WTC11 (cell line): Measurements from ENCODE around the gene STH. TPM values are rescaled to one million over a fixed set of nuclear protein-coding genes. Genes with fewer than 3 reads are reported as not detected.

Source experiments
- ATAC-seq: fragments of 200-7000 bp; cut with Tn5 transposase; 2 replicates; pipeline ENCODE4 v1.10.0; 2021; ENCODE audit warnings: mild to moderate bottlenecking, moderate library complexity
- CTCF ChIA-PET: fragments of 300-600 bp; sonication (Branson Sonifier 250); formaldehyde crosslinking; loops from one replicate; lab custom pipeline; 2021; ENCODE audit warnings: antibody characterized with exemption; lab: Charles Lee
- POLR2A ChIA-PET: fragments of 350-600 bp; sonication (Branson Sonifier 250); formaldehyde crosslinking; loops from one replicate; lab custom pipeline; 2021; ENCODE audit warnings: antibody characterized with exemption; lab: Charles Lee
- DNase-seq: peaks from one replicate; pipeline ENCODE4 v3.0.0; 2021; ENCODE audit warnings: low spot score
- H3K27ac Mint-ChIP-seq: 2 replicates; pipeline ENCODE4 v1.8.0; 2021; ENCODE audit warnings: mixed read lengths
- H3K27me3 Mint-ChIP-seq: 2 replicates; pipeline ENCODE4 v1.8.0; 2021; ENCODE audit warnings: low read depth, mild to moderate bottlenecking, moderate library complexity, mixed read lengths
- H3K36me3 Mint-ChIP-seq: 2 replicates; pipeline ENCODE4 v1.8.0; 2021; ENCODE audit warnings: mixed read lengths
- H3K4me1 Mint-ChIP-seq: 2 replicates; pipeline ENCODE4 v1.8.0; 2022; ENCODE audit warnings: mixed read lengths
- H3K4me3 Mint-ChIP-seq: 2 replicates; pipeline ENCODE4 v1.8.0; 2021; ENCODE audit warnings: mild to moderate bottlenecking, moderate library complexity, mixed read lengths
- H3K9me3 Mint-ChIP-seq: 2 replicates; pipeline ENCODE4 v1.8.0; 2021; ENCODE audit warnings: mixed read lengths
- AR ChIP-seq: fragments of 250-450 bp; sonication (Bioruptor Pico); IDR thresholded peaks from 2 replicates; pipeline ENCODE4 v1.9.0; 2021; ENCODE audit warnings: mild to moderate bottlenecking
- ARID4B ChIP-seq: sonication (generic); formaldehyde crosslinking; IDR thresholded peaks from 2 replicates; pipeline ENCODE4 v1.8.0; 2023; ENCODE audit warnings: missing genetic modification reagents, mild to moderate bottlenecking, borderline replicate concordance
- CDX4 ChIP-seq: fragments of 250-450 bp; sonication (Bioruptor Pico); IDR thresholded peaks from 2 replicates; pipeline ENCODE4 v1.9.0; 2021; ENCODE audit warnings: moderate library complexity, mild to moderate bottlenecking, inconsistent platforms, borderline replicate concordance
- FOXJ3 ChIP-seq: sonication (generic); formaldehyde crosslinking; IDR thresholded peaks from 2 replicates; pipeline ENCODE4 v1.9.0; 2021; ENCODE audit warnings: missing genetic modification reagents, mild to moderate bottlenecking, borderline replicate concordance
- FOXP1 ChIP-seq: sonication (generic); formaldehyde crosslinking; IDR thresholded peaks from 2 replicates; pipeline ENCODE4 v1.8.0; 2022; ENCODE audit warnings: missing genetic modification reagents, mild to moderate bottlenecking, moderate library complexity, borderline replicate concordance
- GTF2I ChIP-seq: fragments of 250-450 bp; sonication (Bioruptor Pico); conservative IDR thresholded peaks from 2 replicates; pipeline ENCODE4 v1.4.0; 2021; ENCODE audit warnings: mild to moderate bottlenecking
- SMAD3 ChIP-seq: sonication (generic); formaldehyde crosslinking; IDR thresholded peaks from 2 replicates; pipeline ENCODE4 v1.8.0; 2022; ENCODE audit warnings: missing genetic modification reagents, mild to moderate bottlenecking, borderline replicate concordance
- SMAD4 ChIP-seq: sonication (generic); formaldehyde crosslinking; IDR thresholded peaks from 2 replicates; pipeline ENCODE4 v1.8.0; 2022; ENCODE audit warnings: mild to moderate bottlenecking, missing genetic modification reagents
- TEAD1 ChIP-seq: sonication (generic); formaldehyde crosslinking; IDR thresholded peaks from 2 replicates; pipeline ENCODE4 v1.8.0; 2022; ENCODE audit warnings: mild to moderate bottlenecking, missing genetic modification reagents
- ZNF219 ChIP-seq: sonication (generic); formaldehyde crosslinking; IDR thresholded peaks from 2 replicates; pipeline ENCODE4 v1.8.0; 2023; ENCODE audit warnings: missing genetic modification reagents, mild to moderate bottlenecking, borderline replicate concordance
- ZNF232 ChIP-seq: sonication (generic); formaldehyde crosslinking; IDR thresholded peaks from 2 replicates; pipeline ENCODE4 v1.8.0; 2022; ENCODE audit warnings: mild to moderate bottlenecking, missing genetic modification reagents
- ZNF263 ChIP-seq: sonication (generic); formaldehyde crosslinking; IDR thresholded peaks from 2 replicates; pipeline ENCODE4 v1.8.1; 2022; ENCODE audit warnings: low read depth, mild to moderate bottlenecking, moderate library complexity, missing genetic modification reagents
- ZNF317 ChIP-seq: sonication (generic); formaldehyde crosslinking; IDR thresholded peaks from 2 replicates; pipeline ENCODE4 v1.8.1; 2023; ENCODE audit warnings: low read depth, mild to moderate bottlenecking, moderate library complexity, missing genetic modification reagents, borderline replicate concordance
- ZSCAN18 ChIP-seq: fragments of 250-450 bp; sonication (Bioruptor Pico); IDR thresholded peaks from 2 replicates; pipeline ENCODE4 v2.1.2; 2022; ENCODE audit warnings: mild to moderate bottlenecking, moderate library complexity
- total RNA-seq: library from RNA; stranded (reverse); gene quantifications from 3 replicates; pipeline ENCODE4 v1.2.3, GENCODE V29; 2021

Gene STH
- total RNA-seq, 1 experiment from 2014 or later = not detected

- TF ChIP-seq AR (CRISPR knock-in tag) (no peak), FOXP1 (no peak), ZNF317 (CRISPR knock-in tag) (no peak), FOXJ3 (CRISPR knock-in tag) (no peak), ZSCAN18 (CRISPR knock-in tag) (no peak), SMAD4 (no peak), ZNF263 (CRISPR knock-in tag) (no peak), ZNF232 (CRISPR knock-in tag) (no peak), GTF2I (CRISPR knock-in tag) (no peak), ZNF219 (no peak), TEAD1 (no peak), ARID4B (CRISPR knock-in tag) (no peak), CDX4 (CRISPR knock-in tag) (no peak)
Observed at GRCh38 chr17:46007461-46007965, 8.5 kb downstream of the STH start (continued).

GRCh38 chr17:46008591-46008990 is 9.5 kb downstream of the STH start:
- no peak overlapping the region for H3K4me3 Mint-ChIP-seq
- no peak for TF ChIP-seq SMAD3
- H3K9me3 Mint-ChIP-seq = peaks cover 11% of the 10 kb centered on the region
- CTCF ChIA-PET = interaction anchor here (1.4 kb wide), 1 partner anchor 59 kb away, joined by 3 read pairs; no protein-coding TSS in a partner anchor
- H3K4me1 Mint-ChIP-seq = no peaks in the 10 kb centered on the region
- ATAC-seq (no peak), DNase-seq (no peak)
- no peaks in the 10 kb centered on the region; the same call in 1 of the 2 replicates for H3K27me3 Mint-ChIP-seq
- POLR2A ChIA-PET = no interaction called here
- H3K36me3 Mint-ChIP-seq = no peaks in the 10 kb centered on the region
- H3K27ac Mint-ChIP-seq = no peak overlapping the region
